Karpas-422 (cell line): ENCODE measurements around the gene GPAM. TPM values are rescaled to one million over a fixed set of nuclear protein-coding genes. Genes with fewer than 3 reads are reported as not detected.

Source experiments
- DNase-seq: peaks from one replicate; pipeline ENCODE4 v3.0.0-alpha.2; 2015
- H2AFZ ChIP-seq: fragments of 200-600 bp; sonication (generic); 2 replicates; pipeline ENCODE4 v1.6.1; 2014; ENCODE audit warnings: antibody characterized with exemption, low read length, mixed read lengths
- H3K27ac ChIP-seq: fragments of 200-600 bp; sonication (generic); 2 replicates; pipeline ENCODE4 v1.5.1; 2014; ENCODE audit warnings: mild to moderate bottlenecking, low read length, moderate library complexity
- H3K27me3 ChIP-seq: fragments of 200-600 bp; sonication (generic); 2 replicates; pipeline ENCODE4 v1.6.1; 2014; ENCODE audit warnings: low read length, mixed read lengths
- H3K36me3 ChIP-seq: fragments of 200-600 bp; sonication (generic); 2 replicates; pipeline ENCODE4 v1.6.1; 2014; ENCODE audit warnings: low read length, mixed read lengths; ENCODE audit not compliant: insufficient read depth
- H3K4me1 ChIP-seq: fragments of 200-600 bp; sonication (generic); 2 replicates; pipeline ENCODE4 v1.6.1; 2014; ENCODE audit warnings: mild to moderate bottlenecking, low read length, mixed read lengths
- H3K4me2 ChIP-seq: fragments of 200-600 bp; sonication (generic); 2 replicates; pipeline ENCODE4 v1.6.1; 2014; ENCODE audit warnings: low read length, low read depth, mild to moderate bottlenecking; ENCODE audit not compliant: poor library complexity, severe bottlenecking
- H3K4me3 ChIP-seq: fragments of 200-600 bp; sonication (generic); 2 replicates; pipeline ENCODE4 v1.5.1; 2014; ENCODE audit warnings: mild to moderate bottlenecking, antibody characterized with exemption, low read length, mixed read lengths
- H3K79me2 ChIP-seq: fragments of 200-600 bp; sonication (generic); 2 replicates; pipeline ENCODE4 v1.6.1; 2014; ENCODE audit warnings: mild to moderate bottlenecking, low read length, mixed read lengths
- H3K9ac ChIP-seq: fragments of 200-600 bp; sonication (generic); 2 replicates; pipeline ENCODE4 v1.6.0; 2014; ENCODE audit warnings: low read length
- H3K9me2 ChIP-seq: fragments of 200-600 bp; sonication (generic), shearing (Covaris generic); replicated peaks from 2 replicates; pipeline ENCODE4 v1.6.0; 2014; ENCODE audit warnings: mild to moderate bottlenecking, low read length, moderate library complexity; ENCODE audit not compliant: insufficient read depth
- H3K9me3 ChIP-seq: fragments of 300-700, 200-600 bp; sonication (generic); 2 replicates; pipeline ENCODE4 v1.6.1; 2014; ENCODE audit warnings: low read length, mixed read lengths
- H4K20me1 ChIP-seq: fragments of 200-600 bp; sonication (generic); 2 replicates; pipeline ENCODE4 v1.6.1; 2014; ENCODE audit warnings: mild to moderate bottlenecking, antibody characterized with exemption, low read length, low read depth; ENCODE audit not compliant: insufficient read depth
- total RNA-seq: library from RNA; depleted of rRNA; stranded (reverse); fragments of >200 nt; shearing (Covaris generic); gene quantifications from 2 replicates; pipeline ENCODE4 v1.2.3, GENCODE V29; 2014; ENCODE audit warnings: low replicate concordance; rRNA removed

Gene GPAM, protein sequence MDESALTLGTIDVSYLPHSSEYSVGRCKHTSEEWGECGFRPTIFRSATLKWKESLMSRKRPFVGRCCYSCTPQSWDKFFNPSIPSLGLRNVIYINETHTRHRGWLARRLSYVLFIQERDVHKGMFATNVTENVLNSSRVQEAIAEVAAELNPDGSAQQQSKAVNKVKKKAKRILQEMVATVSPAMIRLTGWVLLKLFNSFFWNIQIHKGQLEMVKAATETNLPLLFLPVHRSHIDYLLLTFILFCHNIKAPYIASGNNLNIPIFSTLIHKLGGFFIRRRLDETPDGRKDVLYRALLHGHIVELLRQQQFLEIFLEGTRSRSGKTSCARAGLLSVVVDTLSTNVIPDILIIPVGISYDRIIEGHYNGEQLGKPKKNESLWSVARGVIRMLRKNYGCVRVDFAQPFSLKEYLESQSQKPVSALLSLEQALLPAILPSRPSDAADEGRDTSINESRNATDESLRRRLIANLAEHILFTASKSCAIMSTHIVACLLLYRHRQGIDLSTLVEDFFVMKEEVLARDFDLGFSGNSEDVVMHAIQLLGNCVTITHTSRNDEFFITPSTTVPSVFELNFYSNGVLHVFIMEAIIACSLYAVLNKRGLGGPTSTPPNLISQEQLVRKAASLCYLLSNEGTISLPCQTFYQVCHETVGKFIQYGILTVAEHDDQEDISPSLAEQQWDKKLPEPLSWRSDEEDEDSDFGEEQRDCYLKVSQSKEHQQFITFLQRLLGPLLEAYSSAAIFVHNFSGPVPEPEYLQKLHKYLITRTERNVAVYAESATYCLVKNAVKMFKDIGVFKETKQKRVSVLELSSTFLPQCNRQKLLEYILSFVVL
- 164 and 481 TPM in 2 replicates for total RNA-seq

DNA sequence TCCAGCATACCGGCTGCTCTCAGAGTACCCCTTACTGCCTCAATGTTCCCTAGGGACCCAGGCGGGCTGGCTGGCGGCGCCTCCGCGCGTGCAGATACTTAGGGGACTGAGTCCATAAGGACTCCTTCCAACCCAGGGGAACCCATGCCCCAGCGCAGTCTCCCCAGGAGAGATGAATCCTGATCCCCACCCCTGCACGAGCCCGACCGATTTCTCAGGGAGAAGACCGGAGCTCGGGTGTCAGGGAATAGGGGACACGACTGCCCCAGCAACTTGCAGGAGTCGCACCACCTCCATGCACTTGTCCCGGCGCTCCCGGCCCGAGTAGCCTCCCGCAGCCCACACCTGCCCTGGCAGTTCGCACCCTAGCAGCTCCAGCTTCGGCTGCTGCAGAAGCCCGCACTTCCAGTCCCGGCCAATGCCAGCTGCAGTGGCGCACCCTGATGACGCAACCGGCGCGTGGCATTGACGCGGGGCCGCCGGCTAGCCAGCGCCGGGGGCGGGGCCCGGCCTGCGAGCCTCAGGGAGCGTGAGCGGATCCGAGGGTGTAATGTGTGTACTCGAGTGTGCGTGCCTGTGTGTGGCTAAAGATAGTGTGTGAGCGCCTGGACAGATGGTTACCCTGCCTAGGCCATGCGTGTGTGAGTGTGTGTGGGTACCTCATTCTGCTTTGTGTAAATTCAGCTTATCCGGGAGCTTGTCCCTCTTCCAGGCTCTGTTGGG is at the start of gene GPAM:
Gene GPAM, minus strand, starts transcription at position 437 of the 723 bp plus-strand sequence. CDS start 1,981 bp downstream, outside the sequence.
- Histone ChIP-seq H3K79me2 (peaks cover 97% of the 10 kb centered on the region), H3K27me3 (no peaks in the 10 kb centered on the region), H3K36me3 (peaks cover 73% of the 10 kb centered on the region), H3K9me3 (peaks cover 12% of the 10 kb centered on the region), H3K4me2 (peak within 1 kb of the TSS; percentile 88), H2AFZ (no peak within 1 kb of the TSS), H3K4me3 (peak within 1 kb of the TSS; percentile 74), H4K20me1 (peaks cover 6% of the 10 kb centered on the region; the same call in 1 of the 2 replicates), H3K4me1 (peaks cover 37% of the 10 kb centered on the region), H3K9me2 (no peaks in the 10 kb centered on the region), H3K27ac (peak within 1 kb of the TSS; percentile 77), H3K9ac (peak within 1 kb of the TSS; percentile 76)
- DNase-seq: peak; percentile 96

DNA sequence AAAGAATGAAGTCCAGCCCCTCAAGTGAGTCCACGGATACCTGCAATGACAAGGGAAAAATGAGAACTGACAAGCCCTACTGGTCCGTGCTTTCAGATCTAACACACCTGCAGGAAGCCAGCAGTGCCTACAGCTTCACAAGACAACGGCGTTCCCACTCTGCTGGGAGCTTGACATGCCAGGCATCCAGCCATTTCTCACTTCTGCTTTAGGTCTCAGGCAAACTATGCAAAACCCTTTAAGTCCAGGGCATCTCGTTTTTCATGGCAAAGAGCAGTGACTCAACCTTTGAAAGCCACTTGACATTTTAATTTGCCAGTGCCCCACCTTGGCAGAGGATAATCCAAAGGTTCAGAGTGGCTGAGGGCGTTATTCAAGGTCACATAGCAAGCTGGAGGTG is 49.1 kb upstream of the GPAM start:
- peak overlapping the region; percentile 73 for H3K9ac ChIP-seq

DNA sequence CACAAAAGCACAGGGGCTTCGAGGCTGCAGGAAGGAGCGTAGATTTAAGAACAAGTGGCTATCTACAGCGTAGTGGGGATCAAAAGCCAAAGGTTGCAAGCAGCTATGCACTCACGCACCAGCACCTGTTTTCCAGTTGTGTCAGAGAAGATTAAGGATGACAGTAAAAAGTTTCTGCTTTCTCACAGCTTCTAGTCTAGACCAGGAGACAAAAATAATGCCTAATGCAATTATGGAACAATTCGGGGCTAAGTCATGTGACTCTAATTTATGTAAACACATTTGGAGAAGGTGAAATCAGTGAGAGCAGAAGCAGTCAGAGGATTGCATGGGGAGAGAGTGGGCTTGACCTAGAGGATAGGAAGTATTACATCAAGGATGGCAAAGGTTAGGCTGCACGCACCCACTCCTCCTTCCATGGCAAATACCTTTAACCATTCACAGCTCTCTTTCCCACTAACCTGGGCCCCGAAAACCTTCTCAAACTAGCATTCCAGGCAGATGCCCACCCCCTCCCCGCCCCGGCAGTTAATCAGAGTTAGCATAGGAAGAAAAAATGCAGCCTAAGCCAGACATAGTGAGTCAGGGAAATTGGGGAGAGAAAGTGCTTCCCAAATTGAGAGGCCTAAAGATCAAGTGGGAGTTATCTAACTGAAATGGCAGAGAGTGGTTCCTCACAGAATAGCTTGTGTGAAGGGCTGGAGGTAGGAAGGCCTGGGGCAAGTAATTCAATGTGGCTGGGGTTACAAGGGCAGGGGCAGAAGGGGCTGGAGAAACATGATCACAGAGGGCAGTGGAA is 48.2 kb upstream of the GPAM start:
- no peaks in the 10 kb centered on the region for H3K79me2 ChIP-seq
- DNase-seq: peak; percentile 80
- H3K9ac ChIP-seq: peak overlapping the region; percentile 73
- no peaks in the 10 kb centered on the region for H3K27me3 ChIP-seq
- H3K27ac ChIP-seq: peak overlapping the region; percentile 98
- no peaks in the 10 kb centered on the region; the same call in 1 of the 2 replicates for H3K36me3 ChIP-seq
- no peaks in the 10 kb centered on the region for H3K9me2 ChIP-seq
- peak overlapping the region; percentile 66 for H3K4me2 ChIP-seq
- H3K4me3 ChIP-seq: peak overlapping the region; percentile 55
- H4K20me1 ChIP-seq: no peaks in the 10 kb centered on the region
- peak overlapping the region; percentile 72; the same call in 1 of the 2 replicates for H2AFZ ChIP-seq
- H3K4me1 ChIP-seq: peaks cover 60% of the 10 kb centered on the region
- no peaks in the 10 kb centered on the region; the same call in 1 of the 2 replicates for H3K9me3 ChIP-seq

More for the DNA sequence above, 49.1 kb upstream of the GPAM start:
- DNase-seq: peak; percentile 95
- H3K27ac ChIP-seq: peak overlapping the region; percentile 98
- peaks cover 60% of the 10 kb centered on the region for H3K4me1 ChIP-seq
- H3K27me3 ChIP-seq: no peaks in the 10 kb centered on the region
- no peaks in the 10 kb centered on the region; the same call in 1 of the 2 replicates for H3K36me3 ChIP-seq
- peak overlapping the region; percentile 55 for H3K4me3 ChIP-seq
- no peaks in the 10 kb centered on the region; the same call in 1 of the 2 replicates for H3K9me3 ChIP-seq
- no peaks in the 10 kb centered on the region for H4K20me1 ChIP-seq
- no peak overlapping the region for H2AFZ ChIP-seq
- peak overlapping the region; percentile 66 for H3K4me2 ChIP-seq
- no peaks in the 10 kb centered on the region for H3K9me2 ChIP-seq
- no peaks in the 10 kb centered on the region for H3K79me2 ChIP-seq

DNA sequence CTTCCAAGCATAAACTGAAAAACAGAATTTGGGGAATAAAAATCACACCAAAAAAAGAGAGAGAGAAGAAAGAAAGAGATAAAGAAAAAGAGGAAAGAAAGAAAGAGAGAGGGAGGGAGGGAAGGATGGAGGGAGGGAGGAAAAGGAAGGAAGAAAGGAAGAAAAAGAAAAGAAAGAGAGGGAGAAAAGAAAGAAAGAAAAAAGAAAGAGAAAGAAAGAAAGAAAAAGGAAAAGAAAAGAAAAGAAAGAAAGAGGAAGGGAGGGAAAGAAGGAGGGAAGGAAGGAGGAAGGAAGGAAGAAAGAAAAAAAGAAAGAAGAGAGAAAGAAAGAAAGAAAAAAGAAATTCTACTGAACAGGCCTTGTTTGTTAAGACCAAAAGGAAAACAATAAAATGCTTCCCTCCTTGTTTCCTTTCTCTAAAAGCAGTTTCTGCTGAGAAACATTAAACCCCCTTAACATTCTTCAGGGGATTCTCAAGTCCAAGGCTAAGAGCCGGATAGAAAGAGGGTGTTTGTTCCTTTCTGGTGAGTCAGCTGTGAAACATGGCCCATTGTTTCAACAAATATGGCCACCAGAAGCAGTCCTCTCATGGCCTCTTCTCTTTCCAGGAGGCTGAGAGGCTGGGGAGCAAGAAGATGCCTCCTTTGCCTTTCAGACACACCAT is 46.9 kb upstream of the GPAM start:
- Histone ChIP-seq H3K27ac (peak overlapping the region; percentile 98), H3K9me2 (no peaks in the 10 kb centered on the region), H3K9me3 (peaks cover 5% of the 10 kb centered on the region; the same call in 1 of the 2 replicates), H3K27me3 (no peaks in the 10 kb centered on the region), H3K4me3 (peak overlapping the region; percentile 55), H3K9ac (peak overlapping the region; percentile 73), H3K36me3 (no peaks in the 10 kb centered on the region; the same call in 1 of the 2 replicates), H3K79me2 (no peaks in the 10 kb centered on the region), H2AFZ (peak overlapping the region; percentile 72), H3K4me1 (peaks cover 47% of the 10 kb centered on the region), H4K20me1 (no peaks in the 10 kb centered on the region), H3K4me2 (peak overlapping the region; percentile 66)
- DNase-seq: peak; percentile 71

DNA sequence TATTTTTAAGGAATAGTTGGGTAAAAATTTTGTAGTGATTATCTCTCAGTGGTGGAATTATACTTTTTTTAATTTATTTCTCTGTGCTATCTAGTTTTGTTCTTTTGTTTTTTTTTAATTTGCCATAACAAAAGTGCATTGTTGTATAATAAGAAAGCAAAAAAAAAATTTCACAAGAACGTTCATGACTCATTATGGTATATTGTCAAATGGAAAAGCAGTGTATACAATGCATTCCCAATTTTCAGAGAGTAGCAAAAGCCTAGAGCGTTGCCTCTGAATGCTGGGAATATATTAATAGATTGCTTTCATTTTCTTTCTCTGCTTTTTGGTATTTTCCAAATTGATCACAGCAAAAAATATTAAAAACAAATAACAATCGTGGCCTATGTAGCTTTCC is 46.3 kb upstream of the GPAM start:
- no peaks in the 10 kb centered on the region; the same call in 1 of the 2 replicates for H3K36me3 ChIP-seq
- peak overlapping the region; percentile 98 for H3K27ac ChIP-seq
- no peak overlapping the region for H3K4me3 ChIP-seq
- no peaks in the 10 kb centered on the region for H4K20me1 ChIP-seq
- H3K27me3 ChIP-seq: no peaks in the 10 kb centered on the region
- H3K4me1 ChIP-seq: peaks cover 44% of the 10 kb centered on the region
- no peak for DNase-seq
- H3K9me3 ChIP-seq: peaks cover 5% of the 10 kb centered on the region; the same call in 1 of the 2 replicates
- no peaks in the 10 kb centered on the region for H3K9me2 ChIP-seq
- H2AFZ ChIP-seq: no peak overlapping the region
- no peak overlapping the region for H3K9ac ChIP-seq
- no peaks in the 10 kb centered on the region for H3K79me2 ChIP-seq
- H3K4me2 ChIP-seq: peak overlapping the region; percentile 66

DNA sequence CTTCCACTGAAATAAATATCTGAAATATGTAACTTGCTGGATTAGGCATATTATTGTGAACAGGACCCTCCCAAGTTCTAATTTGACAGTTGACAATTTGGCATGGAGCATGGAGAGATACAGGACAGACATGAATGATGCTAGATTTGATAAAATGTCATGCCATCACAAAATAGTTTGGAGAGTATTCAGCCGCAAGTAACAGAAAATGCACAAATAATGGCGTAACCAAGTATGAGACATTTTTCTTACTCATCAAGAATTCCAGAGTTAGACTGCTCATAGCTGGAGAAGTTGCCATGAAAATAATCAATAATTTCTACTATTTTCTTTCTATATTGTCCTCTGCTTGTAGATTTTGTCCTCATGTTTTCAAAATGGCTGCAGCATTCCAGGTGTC is 45.5 kb upstream of the GPAM start:
- no peak for DNase-seq
- H3K27me3 ChIP-seq: no peaks in the 10 kb centered on the region
- H3K9me2 ChIP-seq: no peaks in the 10 kb centered on the region
- no peak overlapping the region for H3K27ac ChIP-seq
- H3K79me2 ChIP-seq: no peaks in the 10 kb centered on the region
- no peak overlapping the region for H3K4me3 ChIP-seq
- no peak overlapping the region for H3K4me2 ChIP-seq
- no peaks in the 10 kb centered on the region for H4K20me1 ChIP-seq
- no peak overlapping the region for H3K9ac ChIP-seq
- H3K9me3 ChIP-seq: peaks cover 5% of the 10 kb centered on the region; the same call in 1 of the 2 replicates
- H3K36me3 ChIP-seq: no peaks in the 10 kb centered on the region; the same call in 1 of the 2 replicates
- H3K4me1 ChIP-seq: peaks cover 45% of the 10 kb centered on the region
- no peak overlapping the region for H2AFZ ChIP-seq
